Rectal smooth muscle tissue (tissue), 1 donor: ENCODE data around the gene AP2B1.
"Not testable (repeated sequence)": the region's sequence is repeated elsewhere in the genome, so short reads cannot be mapped to it uniquely, and the experiment has no call there.

Experiments
- H3K27ac ChIP-seq: one replicate; pipeline ENCODE4 v1.7.0; 2013; ENCODE audit warnings: low read depth, low read length, inconsistent platforms
- H3K27me3 ChIP-seq: one replicate; pipeline ENCODE4 v1.7.0; 2013; ENCODE audit warnings: low read length; ENCODE audit not compliant: control insufficient read depth, insufficient read depth
- H3K36me3 ChIP-seq: one replicate; pipeline ENCODE4 v1.7.0; 2013; ENCODE audit warnings: low read length; ENCODE audit not compliant: control insufficient read depth, insufficient read depth
- H3K4me1 ChIP-seq: one replicate; pipeline ENCODE4 v1.7.0; 2013; ENCODE audit warnings: low read length; ENCODE audit not compliant: control insufficient read depth, insufficient read depth
- H3K4me3 ChIP-seq: one replicate; pipeline ENCODE4 v1.7.0; 2013; ENCODE audit warnings: low read length
- H3K9ac ChIP-seq: one replicate; pipeline ENCODE4 v1.7.0; 2013; ENCODE audit warnings: low read length

The AP2B1 gene

GRCh38 chr17:35578929-35579432 is 8.1 kb upstream of the AP2B1 start:
- H3K4me1 ChIP-seq, result peaks cover 11% of the 10 kb centered on the region
- peak overlapping the region; percentile 97 for H3K4me3 ChIP-seq
- peak overlapping the region; percentile 94 for H3K27ac ChIP-seq
- peak overlapping the region; percentile 92 for H3K9ac ChIP-seq
- H3K27me3 ChIP-seq, result no peaks in the 10 kb centered on the region
- no peaks in the 10 kb centered on the region for H3K36me3 ChIP-seq

GRCh38 chr17:35584061-35584460 is 3.1 kb upstream of the AP2B1 start:
- H3K9ac ChIP-seq, result no peak overlapping the region
- no peaks in the 10 kb centered on the region for H3K36me3 ChIP-seq
- H3K4me1 ChIP-seq, result peaks cover 7% of the 10 kb centered on the region
- H3K27ac ChIP-seq, result no peak overlapping the region
- no peak overlapping the region for H3K4me3 ChIP-seq
- no peaks in the 10 kb centered on the region for H3K27me3 ChIP-seq

- no peak overlapping the region for H3K9ac ChIP-seq
- H3K4me1 ChIP-seq, result peaks cover 7% of the 10 kb centered on the region
- no peaks in the 10 kb centered on the region for H3K36me3 ChIP-seq
- H3K27me3 ChIP-seq, result no peaks in the 10 kb centered on the region
- peak overlapping the region; percentile 100 for H3K4me3 ChIP-seq
- H3K27ac ChIP-seq, result peak overlapping the region; percentile 93
Observed at GRCh38 chr17:35586569-35587073, 501 bp upstream of the AP2B1 start.

GRCh38 chr17:35588196-35588920 is 1.2 kb downstream of the AP2B1 start:
- peak overlapping the region; percentile 100 for H3K4me3 ChIP-seq
- H3K27ac ChIP-seq, result no peak overlapping the region
- H3K4me1 ChIP-seq, result peaks cover 7% of the 10 kb centered on the region
- H3K36me3 ChIP-seq, result no peaks in the 10 kb centered on the region
- H3K27me3 ChIP-seq, result no peaks in the 10 kb centered on the region
- H3K9ac ChIP-seq, result no peak overlapping the region

GRCh38 chr17:35596072-35596471 is 8.9 kb downstream of the AP2B1 start:
- no peaks in the 10 kb centered on the region for H3K4me1 ChIP-seq
- H3K36me3 ChIP-seq, result peaks cover 21% of the 10 kb centered on the region
- H3K4me3 ChIP-seq, result no peak overlapping the region

GRCh38 chr17:35596530-35597233 is 9.6 kb downstream of the AP2B1 start:
- Histone ChIP-seq H3K27me3 (no peaks in the 10 kb centered on the region), H3K4me1 (no peaks in the 10 kb centered on the region), H3K36me3 (peaks cover 23% of the 10 kb centered on the region), H3K9ac (no peak overlapping the region), H3K4me3 (no peak overlapping the region), H3K27ac (no peak overlapping the region)

More at GRCh38 chr17:35596072-35596471, 8.9 kb downstream of the AP2B1 start:
- H3K9ac ChIP-seq, result no peak overlapping the region
- H3K27me3 ChIP-seq, result no peaks in the 10 kb centered on the region
- no peak overlapping the region for H3K27ac ChIP-seq

- Histone ChIP-seq H3K36me3 (peaks cover 23% of the 10 kb centered on the region), H3K9ac (no peak overlapping the region), H3K27me3 (no peaks in the 10 kb centered on the region), H3K4me3 (no peak overlapping the region), H3K4me1 (no peaks in the 10 kb centered on the region), H3K27ac (no peak overlapping the region)
Observed at GRCh38 chr17:35597604-35598003, 10.5 kb downstream of the AP2B1 start.

- H3K4me3 ChIP-seq, result no peak overlapping the region
- peaks cover 6% of the 10 kb centered on the region for H3K4me1 ChIP-seq
- H3K27me3 ChIP-seq, result no peaks in the 10 kb centered on the region
- no peak overlapping the region for H3K27ac ChIP-seq
- no peak overlapping the region for H3K9ac ChIP-seq
- H3K36me3 ChIP-seq, result peaks cover 12% of the 10 kb centered on the region
Observed at GRCh38 chr17:35603674-35604073, 16.6 kb downstream of the AP2B1 start.

GRCh38 chr17:35605678-35606077 is 18.6 kb downstream of the AP2B1 start:
- no peaks in the 10 kb centered on the region for H3K27me3 ChIP-seq
- peaks cover 6% of the 10 kb centered on the region for H3K4me1 ChIP-seq
- no peak overlapping the region for H3K27ac ChIP-seq
- H3K36me3 ChIP-seq, result peaks cover 8% of the 10 kb centered on the region
- H3K4me3 ChIP-seq, result no peak overlapping the region
- H3K9ac ChIP-seq, result no peak overlapping the region

GRCh38 chr17:35607239-35607847 is 20.2 kb downstream of the AP2B1 start:
- H3K4me1 ChIP-seq, result peaks cover 6% of the 10 kb centered on the region
- no peak overlapping the region for H3K9ac ChIP-seq
- H3K36me3 ChIP-seq, result peaks cover 11% of the 10 kb centered on the region
- no peaks in the 10 kb centered on the region for H3K27me3 ChIP-seq
- no peak overlapping the region for H3K4me3 ChIP-seq
- peak overlapping the region; percentile 21 for H3K27ac ChIP-seq

GRCh38 chr17:35609831-35610230 is 22.7 kb downstream of the AP2B1 start:
- H3K27ac ChIP-seq, result no peak overlapping the region
- no peak overlapping the region for H3K4me3 ChIP-seq
- H3K27me3 ChIP-seq, result no peaks in the 10 kb centered on the region
- H3K4me1 ChIP-seq, result peaks cover 6% of the 10 kb centered on the region
- H3K9ac ChIP-seq, result no peak overlapping the region
- H3K36me3 ChIP-seq, result peaks cover 17% of the 10 kb centered on the region

- H3K27me3 ChIP-seq, H3K4me3 ChIP-seq, H3K9ac ChIP-seq, H3K4me1 ChIP-seq, H3K27ac ChIP-seq: not testable (repeated sequence)
- H3K36me3 ChIP-seq, result peaks cover 14% of the 10 kb centered on the region
Observed at GRCh38 chr17:35610746-35611145, 23.6 kb downstream of the AP2B1 start.
